IPS-11a (cell line): ENCODE results near the gene HCAR3.
"Not testable (repeated sequence)": the region's sequence is repeated elsewhere in the genome, so short reads cannot be mapped to it uniquely, and the experiment has no call there.

Experiments used
- H3K4me3 ChIP-seq: one replicate; pipeline ENCODE4 v1.5.1; 2013; ENCODE audit warnings: low read depth, low read length, control low read depth

The HCAR3 gene

DNA sequence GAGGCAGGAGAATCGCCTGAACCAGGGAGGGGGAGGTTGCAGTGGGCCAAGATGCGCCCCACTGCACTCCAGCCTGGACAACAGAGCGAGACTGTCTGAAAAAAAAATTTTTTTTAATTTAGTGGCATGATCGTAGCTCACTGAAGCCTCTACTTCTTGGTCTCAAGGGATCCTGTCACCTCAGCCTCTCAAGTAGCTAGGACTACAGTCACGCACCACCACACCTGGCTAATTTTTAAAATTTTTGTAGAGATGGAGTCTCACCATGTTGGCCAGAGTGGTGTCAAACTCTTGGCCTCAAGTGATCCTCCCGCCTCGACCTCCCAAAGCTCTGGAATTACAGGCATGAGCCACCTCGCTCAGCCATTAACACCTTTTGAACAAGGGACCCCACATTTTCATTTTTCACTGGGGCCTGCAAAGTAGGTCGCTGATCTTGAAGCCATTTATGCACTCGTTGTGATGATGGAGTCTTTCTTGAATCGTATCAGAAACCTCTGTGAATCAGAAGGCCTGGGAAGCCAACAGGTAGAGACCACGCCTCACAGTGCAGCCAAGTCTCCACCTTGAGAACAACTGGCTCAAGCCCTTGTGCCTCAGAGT lies 8.1 kb upstream of the HCAR3 start:
- H3K4me3 ChIP-seq = no peak overlapping the region

- no peak overlapping the region for H3K4me3 ChIP-seq
These were observed 5.8 kb upstream of the HCAR3 start for GRCh38 chr12:122722387-122722786.

GRCh38 chr12:122721057-122721545 lies 4.5 kb upstream of the HCAR3 start:
- H3K4me3 ChIP-seq = no peak overlapping the region

DNA sequence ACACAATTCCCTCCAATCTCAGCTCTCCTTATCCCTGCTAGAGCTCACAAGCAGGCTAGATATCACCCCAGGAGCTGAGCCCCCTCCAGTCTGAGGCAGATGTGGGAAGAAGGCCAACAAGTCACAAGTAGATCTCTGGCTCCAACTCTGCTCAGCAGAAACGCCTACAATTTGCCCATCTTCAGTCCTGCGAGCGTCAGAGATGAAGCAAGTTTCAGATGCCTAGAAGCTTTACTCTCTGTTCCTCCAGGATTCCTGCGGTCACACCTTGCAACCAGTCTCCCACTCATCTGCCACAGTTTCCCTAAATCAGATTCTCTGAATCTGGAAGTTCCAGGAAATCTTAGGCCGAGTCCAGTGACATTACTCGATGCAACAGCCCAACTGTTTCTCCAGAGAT lies 1.4 kb downstream of the HCAR3 start:
- not testable (repeated sequence) for H3K4me3 ChIP-seq

DNA sequence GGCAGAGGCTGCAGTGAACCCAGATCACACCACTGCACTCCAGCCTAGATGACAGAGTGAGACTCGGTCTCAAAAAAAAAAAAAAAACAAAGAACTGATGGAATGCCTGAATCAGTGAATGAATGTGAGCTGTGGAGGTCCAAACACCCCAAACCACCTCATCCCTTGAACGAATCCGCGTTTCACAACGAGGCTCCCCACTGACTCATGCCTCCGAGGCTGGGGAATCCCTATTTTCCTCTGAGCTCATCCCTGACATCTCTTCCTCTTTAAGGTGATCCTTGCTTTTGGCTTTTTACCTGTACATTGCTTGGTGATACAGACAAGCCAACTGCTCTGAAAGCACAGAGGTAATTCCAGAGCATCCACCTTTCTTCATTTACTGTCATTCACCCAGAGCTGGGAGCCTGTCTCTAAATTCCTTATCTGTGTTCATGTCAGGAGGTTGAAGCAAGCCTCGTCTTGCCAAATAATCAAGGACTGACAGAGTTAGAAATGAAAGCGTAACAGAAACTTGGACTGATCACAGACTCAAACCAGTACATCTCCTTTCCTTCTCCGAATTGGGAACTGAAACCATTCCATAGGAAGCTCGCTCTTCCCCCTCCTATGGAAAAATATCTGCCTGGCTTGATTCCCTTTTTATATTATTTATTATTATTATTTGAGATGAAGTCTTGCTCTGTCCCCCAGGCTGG lies 3.0 kb downstream of the HCAR3 start:
- H3K4me3 ChIP-seq = not testable (repeated sequence)

GRCh38 chr12:122711266-122711665 lies 5.3 kb downstream of the HCAR3 start:
- H3K4me3 ChIP-seq = not testable (repeated sequence)

- not testable (repeated sequence) for H3K4me3 ChIP-seq
These were observed 6.3 kb downstream of the HCAR3 start for GRCh38 chr12:122710341-122710740.

- not testable (repeated sequence) for H3K4me3 ChIP-seq
These were observed 7.3 kb downstream of the HCAR3 start for GRCh38 chr12:122709287-122709686.

DNA sequence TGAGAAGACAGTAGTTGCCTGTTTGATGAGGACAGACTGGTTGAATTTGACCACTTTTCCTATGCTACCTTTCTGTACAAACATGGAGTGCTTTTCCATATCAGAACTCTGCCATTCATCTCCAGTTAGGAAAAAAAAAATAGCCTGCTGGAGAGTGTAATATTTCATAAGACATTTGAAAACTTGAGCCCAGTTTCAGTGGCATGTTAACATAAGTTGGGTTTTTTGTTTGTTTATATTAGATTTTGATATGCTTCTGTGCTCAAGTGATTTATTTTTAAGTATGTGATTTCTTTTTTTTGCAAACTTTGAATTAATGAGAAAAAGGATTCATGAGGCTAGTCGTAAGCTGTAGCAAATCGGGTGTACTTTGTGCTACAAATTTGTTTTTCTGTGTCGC lies 12.8 kb downstream of the HCAR3 start:
- H3K4me3 ChIP-seq = not testable (repeated sequence)

GRCh38 chr12:122702890-122703611 lies 13.6 kb downstream of the HCAR3 start, which contains the start of gene HCAR2:
Gene HCAR2 (minus strand): TSS chr12:122703357. CDS start chr12:122703283, 74 bp downstream.
- not testable (repeated sequence) for H3K4me3 ChIP-seq

DNA sequence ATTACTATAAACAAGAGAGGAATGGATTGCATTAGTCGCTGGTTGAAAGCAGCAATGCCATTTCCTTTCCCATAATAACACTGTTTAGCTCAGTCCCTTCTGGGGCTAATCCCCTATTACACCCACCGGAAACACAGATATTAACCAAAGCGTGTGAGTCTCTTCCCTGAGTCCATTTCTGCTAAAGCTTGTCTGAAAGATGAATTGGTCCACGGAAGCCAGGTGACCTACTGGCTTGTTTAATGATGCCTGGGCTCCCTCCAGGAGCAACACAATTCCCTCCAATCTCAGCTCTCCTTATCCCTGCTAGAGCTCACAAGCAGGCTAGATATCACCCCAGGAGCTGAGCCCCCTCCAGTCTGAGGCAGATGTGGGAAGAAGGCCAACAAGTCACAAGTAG lies 15.1 kb downstream of the HCAR3 start:
- H3K4me3 ChIP-seq = not testable (repeated sequence)

- not testable (repeated sequence) for H3K4me3 ChIP-seq
These were observed 16.4 kb downstream of the HCAR3 start for GRCh38 chr12:122700038-122700710.

GRCh38 chr12:122696922-122697321 lies 19.7 kb downstream of the HCAR3 start:
- H3K4me3 ChIP-seq = not testable (repeated sequence)

DNA sequence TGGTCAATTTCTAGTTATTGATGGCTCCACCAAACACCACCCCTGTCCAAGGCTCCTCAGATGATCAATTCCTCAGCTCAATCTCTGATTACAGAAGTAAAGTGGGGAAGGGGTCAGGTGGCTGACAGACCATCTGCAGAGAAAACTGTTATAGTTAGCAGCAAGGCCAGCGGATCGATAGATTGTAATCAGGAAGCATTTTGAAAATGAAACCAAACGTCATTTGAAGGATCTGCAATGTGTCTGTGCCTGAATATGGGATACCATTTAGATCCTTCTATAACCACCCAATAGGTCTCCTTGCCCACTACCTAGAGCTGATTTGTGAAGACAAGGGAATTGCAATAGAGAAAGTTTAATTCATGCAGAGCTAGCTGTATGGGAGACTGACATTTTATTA lies 25.0 kb downstream of the HCAR3 start:
- H3K4me3 ChIP-seq = no peak overlapping the region

DNA sequence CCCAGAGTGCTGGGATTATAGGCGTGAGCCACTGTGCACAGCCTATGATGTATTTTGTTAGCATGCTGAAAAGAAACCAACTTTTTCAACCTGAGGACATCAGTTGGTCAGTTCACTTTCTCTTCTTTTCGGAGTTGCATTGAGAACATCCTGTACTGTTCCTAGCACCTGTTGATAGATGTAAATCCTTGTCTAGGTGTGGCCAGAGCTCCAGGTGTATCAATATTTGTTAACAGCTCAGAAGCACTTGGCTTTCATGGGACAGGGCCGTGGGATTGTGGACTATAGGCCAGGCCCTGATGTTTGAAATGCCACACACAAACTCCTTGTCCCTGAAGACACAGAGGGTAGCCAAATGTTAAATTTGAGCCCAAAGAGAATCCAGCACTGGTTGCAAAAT lies 28.3 kb downstream of the HCAR3 start:
- no peak overlapping the region for H3K4me3 ChIP-seq

DNA sequence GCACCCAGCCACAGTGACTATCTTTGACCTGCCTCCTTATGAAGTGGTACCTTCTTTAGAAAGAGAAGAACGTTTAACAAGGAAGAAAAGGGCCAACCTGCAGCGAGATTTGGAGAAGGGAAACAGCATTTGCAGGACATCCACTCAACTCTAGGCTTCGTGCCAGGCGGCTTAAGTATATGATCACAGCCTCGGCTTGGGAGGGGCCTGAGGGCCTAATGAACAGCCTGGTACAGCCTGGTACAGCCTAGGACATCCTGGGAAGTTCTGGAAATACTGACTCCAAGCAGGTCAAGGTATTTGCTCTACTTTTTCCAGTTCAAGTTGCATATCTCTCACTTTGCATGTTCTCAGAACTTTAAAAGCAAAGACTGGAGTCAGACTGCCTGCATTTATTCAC lies 29.5 kb downstream of the HCAR3 start:
- no peak overlapping the region for H3K4me3 ChIP-seq

GRCh38 chr12:122686538-122686937 lies 30.1 kb downstream of the HCAR3 start:
- no peak overlapping the region for H3K4me3 ChIP-seq

- H3K4me3 ChIP-seq = no peak overlapping the region
These were observed 32.3 kb downstream of the HCAR3 start for GRCh38 chr12:122684297-122684813.

DNA sequence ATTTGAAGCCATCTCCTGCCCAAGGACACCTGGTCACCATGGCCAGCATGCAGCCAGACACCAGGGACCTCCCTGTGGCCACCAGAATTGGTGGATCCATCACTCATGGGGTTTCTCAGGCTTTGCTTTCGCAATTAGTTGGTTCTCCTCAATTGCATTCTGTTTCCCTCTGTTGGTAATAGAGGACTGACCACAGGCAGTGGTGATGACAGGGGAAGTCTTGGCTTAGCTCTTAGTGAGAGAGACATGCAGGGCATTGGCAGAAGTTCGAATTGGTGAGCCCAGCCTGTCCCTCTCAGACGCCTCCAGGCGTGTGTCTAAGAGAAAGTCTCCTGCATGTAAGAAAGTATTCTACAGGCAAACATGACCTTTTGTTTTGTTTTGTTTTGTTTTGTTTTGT lies 34.8 kb downstream of the HCAR3 start:
- no peak overlapping the region for H3K4me3 ChIP-seq

DNA sequence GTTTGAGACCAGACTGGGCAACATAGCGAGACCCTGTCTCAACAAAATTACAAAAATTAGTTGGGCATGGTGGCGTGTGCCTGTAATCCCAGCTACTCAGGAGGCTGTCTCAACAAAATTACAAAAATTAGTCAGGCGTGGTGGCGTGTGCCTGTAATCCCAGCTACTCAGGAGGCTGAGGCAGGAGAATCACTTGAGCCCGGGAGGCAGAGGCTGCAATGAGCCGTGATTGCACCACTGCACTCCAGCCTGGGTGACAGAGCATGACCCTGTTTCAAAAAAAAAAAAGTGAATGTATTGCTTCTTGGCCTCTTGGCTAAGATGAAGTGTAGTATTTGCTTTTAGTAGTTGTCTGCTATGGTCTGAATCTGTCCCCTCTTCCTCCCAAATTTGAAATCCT lies 35.6 kb downstream of the HCAR3 start:
- not testable (repeated sequence) for H3K4me3 ChIP-seq

DNA sequence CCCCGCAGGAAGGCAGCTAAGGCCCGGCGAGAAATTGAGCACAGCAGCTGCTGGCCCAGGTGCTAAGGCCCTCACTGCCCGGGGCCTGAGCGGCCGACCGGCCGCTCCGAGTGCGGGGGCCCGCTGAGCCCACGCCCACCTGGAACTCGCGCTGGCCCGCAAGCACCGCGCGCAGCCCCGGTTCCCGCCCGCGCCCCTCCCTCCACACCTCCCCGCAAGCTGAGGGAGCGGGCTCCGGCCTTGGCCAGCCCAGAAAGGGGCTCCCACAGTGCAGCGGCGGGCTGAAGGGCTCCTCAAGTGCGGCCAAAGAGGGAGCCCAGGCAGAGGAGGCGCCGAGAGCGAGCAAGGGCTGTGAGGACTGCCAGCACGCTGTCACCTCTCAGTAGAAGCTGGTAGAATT lies 39.8 kb downstream of the HCAR3 start:
- not testable (repeated sequence) for H3K4me3 ChIP-seq
